ENCODE measurements around the gene ANO7.

DNA sequence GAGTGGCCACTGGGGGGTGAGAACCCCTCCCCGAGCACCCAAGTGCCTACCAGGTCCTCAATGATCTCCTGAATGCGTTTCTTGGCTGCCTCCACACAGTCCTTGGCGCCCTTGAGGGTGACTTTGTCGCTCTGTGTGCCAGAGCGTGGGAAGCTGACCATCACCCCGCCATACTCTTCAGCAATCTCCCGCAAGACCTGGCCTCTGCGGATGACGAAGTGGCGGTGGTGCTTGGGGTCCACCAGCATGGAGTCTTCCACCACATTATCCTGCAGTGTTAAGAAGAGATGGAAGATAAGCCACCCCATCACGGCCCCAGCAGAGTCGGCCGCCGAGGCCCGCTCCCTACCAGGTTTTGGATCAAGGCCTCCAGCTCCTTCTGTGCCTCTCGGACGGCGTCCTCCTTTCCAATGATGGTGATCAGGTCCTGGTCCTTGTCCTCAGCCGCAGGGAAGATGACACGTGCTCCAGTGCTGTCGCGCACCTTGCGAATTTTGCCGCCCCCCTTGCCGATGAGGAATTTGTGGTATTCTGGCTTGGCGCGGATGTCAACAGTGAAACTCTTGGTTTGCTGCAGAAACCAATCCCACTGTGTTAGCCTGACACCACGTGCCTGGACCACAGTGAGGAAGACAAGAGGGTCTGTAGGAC, 51.2 kb downstream of the ANO7 start:
- TF ChIP-seq KDM1A (IDR thresholded peaks at IDR 0.05; ENCODE audit: borderline replicate concordance, low read length) (no peak), POLR2AphosphoS5 (IDR thresholded peaks at IDR 0.05; ENCODE audit: low read depth, low read length) (no peak), SP2 (IDR thresholded peaks at IDR 0.05; ENCODE audit: low read length) (no peak), SP1 (IDR thresholded peaks at IDR 0.05; ENCODE audit: low read depth, low read length) (no peak), EP300 (IDR thresholded peaks at IDR 0.05; ENCODE audit: borderline replicate concordance in 1 of 2, low read depth in 2 of 2, low read length in 2 of 2) (no peak), CHD2 (IDR thresholded peaks at IDR 0.05; ENCODE audit: low read length) (no peak), TAF1 (IDR thresholded peaks at IDR 0.05; ENCODE audit: low read depth, low read length) (no peak), SAP30 (IDR thresholded peaks at IDR 0.05; ENCODE audit: insufficient read depth, insufficient replicate concordance, low read length) (no peak), BCL11A (IDR thresholded peaks at IDR 0.05; ENCODE audit: low read depth in 2 of 2, low read length in 2 of 2) (no peak), GABPA (IDR thresholded peaks at IDR 0.05; ENCODE audit: borderline replicate concordance, insufficient read depth, low read length) (no peak), RFX5 (IDR thresholded peaks at IDR 0.05; ENCODE audit: borderline replicate concordance, low read depth, low read length) (no peak), JUN (IDR thresholded peaks at IDR 0.05; ENCODE audit: low read depth, low read length) (no peak)
- TF ChIP-seq, protein P1, sequence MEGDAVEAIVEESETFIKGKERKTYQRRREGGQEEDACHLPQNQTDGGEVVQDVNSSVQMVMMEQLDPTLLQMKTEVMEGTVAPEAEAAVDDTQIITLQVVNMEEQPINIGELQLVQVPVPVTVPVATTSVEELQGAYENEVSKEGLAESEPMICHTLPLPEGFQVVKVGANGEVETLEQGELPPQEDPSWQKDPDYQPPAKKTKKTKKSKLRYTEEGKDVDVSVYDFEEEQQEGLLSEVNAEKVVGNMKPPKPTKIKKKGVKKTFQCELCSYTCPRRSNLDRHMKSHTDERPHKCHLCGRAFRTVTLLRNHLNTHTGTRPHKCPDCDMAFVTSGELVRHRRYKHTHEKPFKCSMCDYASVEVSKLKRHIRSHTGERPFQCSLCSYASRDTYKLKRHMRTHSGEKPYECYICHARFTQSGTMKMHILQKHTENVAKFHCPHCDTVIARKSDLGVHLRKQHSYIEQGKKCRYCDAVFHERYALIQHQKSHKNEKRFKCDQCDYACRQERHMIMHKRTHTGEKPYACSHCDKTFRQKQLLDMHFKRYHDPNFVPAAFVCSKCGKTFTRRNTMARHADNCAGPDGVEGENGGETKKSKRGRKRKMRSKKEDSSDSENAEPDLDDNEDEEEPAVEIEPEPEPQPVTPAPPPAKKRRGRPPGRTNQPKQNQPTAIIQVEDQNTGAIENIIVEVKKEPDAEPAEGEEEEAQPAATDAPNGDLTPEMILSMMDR (IDR thresholded peaks at IDR 0.05; ENCODE audit: control extremely low read depth in 1 of 3, insufficient read depth in 1 of 3, low read depth in 1 of 3, low read length in 3 of 3), result no peak
